HL-60 (cell line): ENCODE measurements around the gene MARS2.

ENCODE experiments used
- DNase-seq, 2 experiments: peaks; one replicate each; pipeline ENCODE4 v3.0.0-alpha.2; 2010 to 2020; ENCODE audit warnings: low read depth in 1 of 2, low spot score in 1 of 2
- H3K27ac ChIP-seq: fragments of 250-450 bp; sonication (Bioruptor Pico); replicated peaks from 2 replicates; pipeline ENCODE4 v1.5.1; 2020; ENCODE audit warnings: mild to moderate bottlenecking, moderate library complexity
- H3K27me3 ChIP-seq: fragments of 250-450 bp; sonication (Bioruptor Pico); 2 replicates; pipeline ENCODE4 v1.5.1; 2021; ENCODE audit warnings: mild to moderate bottlenecking, moderate library complexity; ENCODE audit not compliant: insufficient read depth, poor library complexity, severe bottlenecking
- H3K4me3 ChIP-seq: replicated peaks from 2 replicates; pipeline ENCODE4 v1.5.1; 2011; ENCODE audit warnings: mild to moderate bottlenecking, control low read depth, low read length; ENCODE audit not compliant: insufficient read depth
- CTCF ChIP-seq: IDR thresholded peaks from one replicate; pipeline ENCODE4 v1.5.1; 2011; ENCODE audit warnings: low read length, control low read depth, inconsistent platforms; ENCODE audit not compliant: insufficient read depth
- GABPA ChIP-seq: IDR thresholded peaks from 2 replicates; pipeline ENCODE4 v1.6.1; 2012; ENCODE audit warnings: low read depth
- POLR2AphosphoS5 ChIP-seq: IDR thresholded peaks from 2 replicates; pipeline ENCODE4 v1.6.1; 2012; ENCODE audit warnings: low read depth
- REST ChIP-seq: IDR thresholded peaks from 2 replicates; pipeline ENCODE4 v1.6.1; 2012; ENCODE audit warnings: low read depth; ENCODE audit not compliant: insufficient replicate concordance
- SPI1 ChIP-seq: IDR thresholded peaks from 2 replicates; pipeline ENCODE4 v1.6.1; 2012; ENCODE audit warnings: low read depth, mild to moderate bottlenecking, borderline replicate concordance
- long read RNA-seq: library from polyadenylated mRNA; unstranded; transcript quantifications from one replicate; pipeline ENCODE4 v2.0.0, GENCODE V29; 2020

The MARS2 gene
- long read RNA-seq, transcript MARS2-201 (1 exons, 3,019 nt): major isoform, 156 of 158 reads
- long read RNA-seq, partial matches to known transcripts: 0 of 158 reads
- long read RNA-seq, other reads (novel, unspliced or antisense): 2 of 158 reads

- peak; percentile 76 to 89 for DNase-seq
- peak within 1 kb of the TSS; percentile 88 for H3K27ac ChIP-seq
- no peak for TF ChIP-seq CTCF
- TF ChIP-seq SPI1: no peak
- peak; percentile 91 for TF ChIP-seq POLR2AphosphoS5
- TF ChIP-seq GABPA: no peak
- peak; percentile 39 for TF ChIP-seq REST
- H3K4me3 ChIP-seq: peak within 1 kb of the TSS; percentile 90
- no peaks in the 10 kb centered on the region for H3K27me3 ChIP-seq
These were observed at the start of gene MARS2 for GRCh38 chr2:197705121-197705911. MARS2 (plus strand) TSS chr2:197705369; CDS start chr2:197705406, 37 bp downstream.

- Histone ChIP-seq H3K27me3 (no peaks in the 10 kb centered on the region), H3K27ac (no peak overlapping the region), H3K4me3 (no peak overlapping the region)
- TF ChIP-seq CTCF: no peak
- no peak for TF ChIP-seq POLR2AphosphoS5
- TF ChIP-seq REST: no peak
- TF ChIP-seq GABPA: no peak
- no peak for TF ChIP-seq SPI1
- no peak for DNase-seq
These were observed 47.6 kb upstream of the MARS2 start for GRCh38 chr2:197657562-197657961.

- TF ChIP-seq POLR2AphosphoS5 (no peak), CTCF (no peak), SPI1 (peak; percentile 44; the same call in 1 of the 2 replicates), REST (no peak)
- DNase-seq: no peak
- Histone ChIP-seq H3K4me3 (no peak overlapping the region), H3K27me3 (no peaks in the 10 kb centered on the region), H3K27ac (no peak overlapping the region)
These were observed 43.5 kb upstream of the MARS2 start for GRCh38 chr2:197661626-197662025.
